K562 (cell line): ENCODE measurements around the gene TMEM107. TPM values are rescaled to one million over a fixed set of nuclear protein-coding genes. Genes with fewer than 3 reads are reported as not detected.

ENCODE experiments used
- ATF1 ChIP-seq, 2 experiments: fragments of 450-650 bp in 1 of 2; IDR thresholded peaks; 2 replicates each; pipeline ENCODE4 v1.6.1; 2016; ENCODE audit warnings: missing compliant biosample characterization in 1 of 2, missing genetic modification characterization in 1 of 2
- CBX2 ChIP-seq: fragments of 200-600 bp; sonication (generic); IDR thresholded peaks from one replicate; pipeline ENCODE4 v1.6.1; 2012; ENCODE audit warnings: mild to moderate bottlenecking, low read length, inconsistent platforms; ENCODE audit not compliant: insufficient read depth, poor library complexity, severe bottlenecking
- CHD4 ChIP-seq: fragments of 200-600 bp; sonication (generic); IDR thresholded peaks from 3 replicates; pipeline ENCODE4 v1.6.1; 2012; ENCODE audit warnings: low read depth, mild to moderate bottlenecking, mixed read lengths, low read length, inconsistent platforms; ENCODE audit not compliant: insufficient read depth, insufficient replicate concordance, poor library complexity, severe bottlenecking
- EP400 ChIP-seq: fragments of 450-650 bp; IDR thresholded peaks from 2 replicates; pipeline ENCODE4 v1.6.1; 2017; ENCODE audit warnings: antibody characterized with exemption, mild to moderate bottlenecking, moderate library complexity
- NCOA1 ChIP-seq: fragments of 450-650 bp; IDR thresholded peaks from 2 replicates; pipeline ENCODE4 v1.6.1; 2016; ENCODE audit warnings: low read depth
- NFIC ChIP-seq: fragments of 450-650 bp; IDR thresholded peaks from 2 replicates; pipeline ENCODE4 v1.6.1; 2017; ENCODE audit warnings: mild to moderate bottlenecking, inconsistent platforms
- POLR2G ChIP-seq: fragments of 200-400 bp; formaldehyde crosslinking; IDR thresholded peaks from 2 replicates; pipeline ENCODE4 v1.6.1; 2017; ENCODE audit warnings: low read depth, mild to moderate bottlenecking, antibody characterized with exemption, low read length, moderate library complexity
- PURB ChIP-seq: sonication (generic); formaldehyde crosslinking; IDR thresholded peaks from 2 replicates; pipeline ENCODE4 v1.9.0; 2021; ENCODE audit warnings: low read depth, mild to moderate bottlenecking, missing genetic modification reagents
- ZBTB17 ChIP-seq: fragments of 450-650 bp; formaldehyde crosslinking; IDR thresholded peaks from 2 replicates; pipeline ENCODE4 v1.4.0; 2020; ENCODE audit warnings: mild to moderate bottlenecking
- polyA plus RNA-seq, 8 experiments: library from polyadenylated mRNA; depleted of rRNA in 4 of 8; stranded (reverse) in 5 of 8; unstranded in 3 of 8; fragments of >200 nt; fragmentation: Nextera tagmentation in 2 of 8; fragmentation: Illumina TruSeq in 1 of 8; extraction: Ambion mirVana in 2 of 8; extraction: Trizol in 1 of 8; gene quantifications; 2 replicates each; pipeline versions ENCODE4 v1.2.1 to v1.2.3, GENCODE V29; 2011 to 2014; ENCODE audit warnings: inconsistent platforms in 1 of 8, missing spikeins in 1 of 8
- total RNA-seq, 7 experiments: library from RNA; depleted of rRNA in 6 of 7; stranded (reverse); fragments of >200 nt in 6 of 7; fragmentation: Illumina TruSeq in 2 of 7; extraction: Trizol in 2 of 7; gene quantifications; 2 replicates each; pipeline versions ENCODE4 v1.2.1 to v1.2.3, GENCODE V29; 2011 to 2021; ENCODE audit warnings: low replicate concordance in 1 of 7
- TF ChIP-seq, protein P1 (sequence below): fragments of 450-650 bp; IDR thresholded peaks from 2 replicates; pipeline ENCODE4 v1.6.1; 2018; ENCODE audit not compliant: partially characterized antibody
- TF ChIP-seq, protein P2 (sequence below): sonication (generic); formaldehyde crosslinking; IDR thresholded peaks from 2 replicates; pipeline ENCODE4 v1.4.0; 2020; ENCODE audit warnings: mild to moderate bottlenecking, missing genetic modification reagents
- TF ChIP-seq, protein P3 (sequence below), 2 experiments: IDR thresholded peaks; 2 replicates each; pipeline ENCODE4 v1.6.1; 2011; ENCODE audit warnings: borderline replicate concordance in 1 of 2, control low read depth in 1 of 2, low read depth in 1 of 2, low read length in 1 of 2, mild to moderate bottlenecking in 1 of 2, mixed read lengths in 1 of 2, moderate library complexity in 1 of 2; ENCODE audit not compliant: insufficient read depth in 1 of 2, insufficient read length in 1 of 2, poor library complexity in 1 of 2, severe bottlenecking in 1 of 2; ENCODE audit errors: extremely low read depth in 1 of 2
- TF ChIP-seq, protein P4 (sequence below): fragments of 450-650 bp; formaldehyde crosslinking; IDR thresholded peaks from 2 replicates; pipeline ENCODE4 v1.4.0; 2020; ENCODE audit warnings: mild to moderate bottlenecking, mixed read lengths

Gene TMEM107
- total and polyA plus RNA-seq, 9 of the 15 experiments (the other 6 are each of a cell fraction or from before 2014, with no cell fraction given), result 7.1 to 26.2 (median 16.9) TPM

DNA sequence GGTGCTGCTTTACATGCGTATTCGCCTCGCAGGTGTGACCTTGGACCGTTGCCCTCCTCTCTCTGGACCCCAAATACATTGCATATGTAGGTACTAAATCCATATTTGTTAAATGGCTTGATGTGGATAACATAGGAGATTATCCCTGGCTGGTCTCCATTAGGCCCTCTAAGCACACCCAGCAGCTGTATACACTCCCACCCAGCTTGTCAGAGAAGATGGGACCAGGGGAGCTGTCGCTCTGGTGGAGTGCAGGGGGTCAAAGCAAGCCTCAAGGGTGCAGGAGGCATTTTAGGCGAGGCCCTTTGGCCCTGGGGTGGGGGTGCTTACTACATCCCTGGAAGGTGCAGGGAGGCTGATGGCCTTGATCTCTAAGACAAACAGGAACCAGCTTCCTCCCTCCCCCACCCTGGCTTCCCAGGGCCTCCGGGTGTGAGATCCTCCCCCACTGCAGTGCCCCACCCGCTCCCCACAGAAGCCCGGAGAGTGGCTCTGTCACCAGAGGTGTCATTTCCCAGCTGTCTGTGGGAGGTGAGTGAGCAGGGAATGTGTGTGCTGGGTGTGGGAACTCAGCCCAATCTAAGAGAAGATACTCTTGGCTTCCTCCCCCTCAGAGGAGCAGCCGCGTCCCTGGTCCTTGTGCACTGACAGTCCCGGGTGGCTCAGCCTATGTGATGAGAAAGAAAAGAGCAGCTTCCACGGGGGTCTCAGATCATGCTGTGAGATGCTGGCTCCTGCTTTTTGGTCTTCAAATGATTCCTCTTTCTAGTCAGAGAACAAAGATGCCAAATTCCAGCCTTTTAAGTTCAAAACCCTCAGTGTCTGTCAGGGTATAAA is 12.0 kb downstream of the TMEM107 start (continued):
- TF ChIP-seq, protein P1, sequence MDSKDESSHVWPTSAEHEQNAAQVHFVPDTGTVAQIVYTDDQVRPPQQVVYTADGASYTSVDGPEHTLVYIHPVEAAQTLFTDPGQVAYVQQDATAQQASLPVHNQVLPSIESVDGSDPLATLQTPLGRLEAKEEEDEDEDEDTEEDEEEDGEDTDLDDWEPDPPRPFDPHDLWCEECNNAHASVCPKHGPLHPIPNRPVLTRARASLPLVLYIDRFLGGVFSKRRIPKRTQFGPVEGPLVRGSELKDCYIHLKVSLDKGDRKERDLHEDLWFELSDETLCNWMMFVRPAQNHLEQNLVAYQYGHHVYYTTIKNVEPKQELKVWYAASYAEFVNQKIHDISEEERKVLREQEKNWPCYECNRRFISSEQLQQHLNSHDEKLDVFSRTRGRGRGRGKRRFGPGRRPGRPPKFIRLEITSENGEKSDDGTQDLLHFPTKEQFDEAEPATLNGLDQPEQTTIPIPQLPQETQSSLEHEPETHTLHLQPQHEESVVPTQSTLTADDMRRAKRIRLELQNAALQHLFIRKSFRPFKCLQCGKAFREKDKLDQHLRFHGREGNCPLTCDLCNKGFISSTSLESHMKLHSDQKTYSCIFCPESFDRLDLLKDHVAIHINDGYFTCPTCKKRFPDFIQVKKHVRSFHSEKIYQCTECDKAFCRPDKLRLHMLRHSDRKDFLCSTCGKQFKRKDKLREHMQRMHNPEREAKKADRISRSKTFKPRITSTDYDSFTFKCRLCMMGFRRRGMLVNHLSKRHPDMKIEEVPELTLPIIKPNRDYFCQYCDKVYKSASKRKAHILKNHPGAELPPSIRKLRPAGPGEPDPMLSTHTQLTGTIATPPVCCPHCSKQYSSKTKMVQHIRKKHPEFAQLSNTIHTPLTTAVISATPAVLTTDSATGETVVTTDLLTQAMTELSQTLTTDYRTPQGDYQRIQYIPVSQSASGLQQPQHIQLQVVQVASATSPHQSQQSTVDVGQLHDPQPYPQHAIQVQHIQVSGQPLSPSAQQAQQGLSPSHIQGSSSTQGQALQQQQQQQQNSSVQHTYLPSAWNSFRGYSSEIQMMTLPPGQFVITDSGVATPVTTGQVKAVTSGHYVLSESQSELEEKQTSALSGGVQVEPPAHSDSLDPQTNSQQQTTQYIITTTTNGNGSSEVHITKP, result no peak
- peak; percentile 52; the same call in 1 of the 2 replicates for TF ChIP-seq POLR2G
- TF ChIP-seq, protein P2, sequence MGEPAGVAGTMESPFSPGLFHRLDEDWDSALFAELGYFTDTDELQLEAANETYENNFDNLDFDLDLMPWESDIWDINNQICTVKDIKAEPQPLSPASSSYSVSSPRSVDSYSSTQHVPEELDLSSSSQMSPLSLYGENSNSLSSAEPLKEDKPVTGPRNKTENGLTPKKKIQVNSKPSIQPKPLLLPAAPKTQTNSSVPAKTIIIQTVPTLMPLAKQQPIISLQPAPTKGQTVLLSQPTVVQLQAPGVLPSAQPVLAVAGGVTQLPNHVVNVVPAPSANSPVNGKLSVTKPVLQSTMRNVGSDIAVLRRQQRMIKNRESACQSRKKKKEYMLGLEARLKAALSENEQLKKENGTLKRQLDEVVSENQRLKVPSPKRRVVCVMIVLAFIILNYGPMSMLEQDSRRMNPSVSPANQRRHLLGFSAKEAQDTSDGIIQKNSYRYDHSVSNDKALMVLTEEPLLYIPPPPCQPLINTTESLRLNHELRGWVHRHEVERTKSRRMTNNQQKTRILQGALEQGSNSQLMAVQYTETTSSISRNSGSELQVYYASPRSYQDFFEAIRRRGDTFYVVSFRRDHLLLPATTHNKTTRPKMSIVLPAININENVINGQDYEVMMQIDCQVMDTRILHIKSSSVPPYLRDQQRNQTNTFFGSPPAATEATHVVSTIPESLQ (CRISPR knock-in tag), result no peak
- TF ChIP-seq ATF1 (CRISPR knock-in tag; IDR thresholded peaks at IDR 0.05), result no peak
- TF ChIP-seq ATF1 (tag; IDR thresholded peaks at IDR 0.05), result peak; percentile 45; the same call in 1 of the 2 replicates
- no peak for TF ChIP-seq CBX2
- TF ChIP-seq, protein P3, sequence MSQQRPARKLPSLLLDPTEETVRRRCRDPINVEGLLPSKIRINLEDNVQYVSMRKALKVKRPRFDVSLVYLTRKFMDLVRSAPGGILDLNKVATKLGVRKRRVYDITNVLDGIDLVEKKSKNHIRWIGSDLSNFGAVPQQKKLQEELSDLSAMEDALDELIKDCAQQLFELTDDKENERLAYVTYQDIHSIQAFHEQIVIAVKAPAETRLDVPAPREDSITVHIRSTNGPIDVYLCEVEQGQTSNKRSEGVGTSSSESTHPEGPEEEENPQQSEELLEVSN (IDR thresholded peaks at IDR 0.05; ENCODE audit: borderline replicate concordance in 1 of 2, extremely low read depth in 1 of 2, insufficient read depth in 1 of 2, insufficient read length in 1 of 2, low read depth in 1 of 2, low read length in 1 of 2, poor library complexity in 1 of 2, severe bottlenecking in 1 of 2), result peak in 1 of 2 experiments; percentile 53
- TF ChIP-seq NCOA1, result no peak
- TF ChIP-seq PURB (CRISPR knock-in tag), result no peak
- TF ChIP-seq, protein P4, sequence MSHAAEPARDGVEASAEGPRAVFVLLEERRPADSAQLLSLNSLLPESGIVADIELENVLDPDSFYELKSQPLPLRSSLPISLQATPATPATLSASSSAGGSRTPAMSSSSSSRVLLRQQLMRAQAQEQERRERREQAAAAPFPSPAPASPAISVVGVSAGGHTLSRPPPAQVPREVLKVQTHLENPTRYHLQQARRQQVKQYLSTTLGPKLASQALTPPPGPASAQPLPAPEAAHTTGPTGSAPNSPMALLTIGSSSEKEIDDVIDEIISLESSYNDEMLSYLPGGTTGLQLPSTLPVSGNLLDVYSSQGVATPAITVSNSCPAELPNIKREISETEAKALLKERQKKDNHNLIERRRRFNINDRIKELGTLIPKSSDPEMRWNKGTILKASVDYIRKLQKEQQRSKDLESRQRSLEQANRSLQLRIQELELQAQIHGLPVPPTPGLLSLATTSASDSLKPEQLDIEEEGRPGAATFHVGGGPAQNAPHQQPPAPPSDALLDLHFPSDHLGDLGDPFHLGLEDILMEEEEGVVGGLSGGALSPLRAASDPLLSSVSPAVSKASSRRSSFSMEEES, result no peak
- TF ChIP-seq CHD4, result no peak
- TF ChIP-seq NFIC, result peak; percentile 56
- TF ChIP-seq EP400, result peak; percentile 55
- no peak for TF ChIP-seq ZBTB17 (CRISPR knock-in tag)
